Smooth muscle cell (in vitro differentiated cells): ENCODE results near the gene EIF4H. TPM values are rescaled to one million over a fixed set of nuclear protein-coding genes. Genes with fewer than 3 reads are reported as not detected.
A peak's percentile ranks its signal among the peaks of the same experiment; 100 is the strongest.

ENCODE experiments used
- DNase-seq: peaks from one replicate; lab custom pipeline; 2025; ENCODE audit not compliant: unreplicated experiment; lab: John Stamatoyannopoulos, UW
- H2AFZ ChIP-seq: fragments of 200-600 bp; sonication (generic); 2 replicates; pipeline ENCODE4 v1.6.0; 2016; ENCODE audit warnings: antibody characterized with exemption, low read depth, mild to moderate bottlenecking
- H3F3A ChIP-seq: fragments of 200-600 bp; sonication (generic); 2 replicates; pipeline ENCODE4 v1.6.0; 2017; ENCODE audit warnings: antibody characterized with exemption, low read depth
- H3K27ac ChIP-seq: fragments of 200-600 bp; sonication (generic); 2 replicates; pipeline ENCODE4 v1.5.1; 2016; ENCODE audit warnings: low read depth, mild to moderate bottlenecking
- H3K27me3 ChIP-seq: fragments of 200-600 bp; sonication (generic); 2 replicates; pipeline ENCODE4 v1.6.1; 2016; ENCODE audit warnings: low read depth, mild to moderate bottlenecking
- H3K36me3 ChIP-seq: fragments of 200-600 bp; sonication (generic); 2 replicates; pipeline ENCODE4 v1.5.1; 2016; ENCODE audit warnings: low read depth
- H3K4me1 ChIP-seq: fragments of 200-600 bp; sonication (generic); 2 replicates; pipeline ENCODE4 v1.5.1; 2016; ENCODE audit warnings: low read depth
- H3K4me2 ChIP-seq: fragments of 200-600 bp; sonication (generic); 2 replicates; pipeline ENCODE4 v1.6.0; 2016; ENCODE audit warnings: mild to moderate bottlenecking
- H3K4me3 ChIP-seq: fragments of 200-600 bp; sonication (generic); 2 replicates; pipeline ENCODE4 v1.5.1; 2016; ENCODE audit warnings: mild to moderate bottlenecking
- H3K79me2 ChIP-seq: fragments of 200-600 bp; sonication (generic); 2 replicates; pipeline ENCODE4 v1.6.0; 2016; ENCODE audit warnings: low read depth, mild to moderate bottlenecking
- H3K9ac ChIP-seq: fragments of 200-600 bp; sonication (generic); 2 replicates; pipeline ENCODE4 v1.6.0; 2016; ENCODE audit warnings: low read depth
- H3K9me3 ChIP-seq: fragments of 200-600 bp; sonication (generic); replicated peaks from 2 replicates; pipeline ENCODE4 v1.5.1; 2016; ENCODE audit warnings: low read depth
- H4K20me1 ChIP-seq: fragments of 200-600 bp; sonication (generic); 2 replicates; pipeline ENCODE4 v1.6.0; 2016; ENCODE audit warnings: low read depth
- CTCF ChIP-seq: fragments of 200-600 bp; sonication (generic); IDR thresholded peaks from 2 replicates; pipeline ENCODE4 v1.5.1; 2017; ENCODE audit warnings: borderline replicate concordance, mild to moderate bottlenecking, antibody characterized with exemption; ENCODE audit not compliant: insufficient read depth, poor library complexity, severe bottlenecking
- WGBS: methylation state at CpG from one replicate; pipeline ENCODE4 v1.1.7; 2016; ENCODE audit warnings: low lambda C conversion rate; 5-methylcytosine and 5-hydroxymethylcytosine counted together
- polyA plus RNA-seq: library from polyadenylated mRNA; unstranded; fragments of >200 nt; fragmentation: Nextera tagmentation; extraction: Ambion mirVana; gene quantifications from 2 replicates; pipeline ENCODE4 v1.2.1, GENCODE V29; 2016
- total RNA-seq: library from RNA; depleted of rRNA; stranded (reverse); fragments of >200 nt; gene quantifications from 2 replicates; pipeline ENCODE4 v1.2.3, GENCODE V29; 2014

The EIF4H gene
- total RNA-seq = 168 and 198 TPM in 2 replicates
- polyA plus RNA-seq = 222 and 241 TPM in 2 replicates

- Histone ChIP-seq H3K9me3 (no peaks in the 10 kb centered on the region), H4K20me1 (peaks cover 43% of the 10 kb centered on the region), H3F3A (peaks cover 3% of the 10 kb centered on the region), H3K9ac (peak within 1 kb of the TSS; percentile 98), H2AFZ (peak within 1 kb of the TSS; percentile 65), H3K4me2 (peak within 1 kb of the TSS; percentile 99), H3K79me2 (peaks cover 46% of the 10 kb centered on the region), H3K27me3 (no peaks in the 10 kb centered on the region), H3K36me3 (no peaks in the 10 kb centered on the region), H3K27ac (peak within 1 kb of the TSS; percentile 90), H3K4me1 (peaks cover 23% of the 10 kb centered on the region), H3K4me3 (peak within 1 kb of the TSS; percentile 78)
- no peak for TF ChIP-seq CTCF
- peak; percentile 85 for DNase-seq
- 1% methylated on average over 62 of the region's 95 CpGs for WGBS
Measured at GRCh38 chr7:74173866-74174605, at the start of gene EIF4H. Gene EIF4H (plus strand): TSS chr7:74174356. CDS start chr7:74174384, 28 bp downstream.

- Histone ChIP-seq H3K4me2 (no peak overlapping the region), H3K9me3 (no peaks in the 10 kb centered on the region), H3K36me3 (no peaks in the 10 kb centered on the region), H2AFZ (no peak overlapping the region), H3K4me1 (no peaks in the 10 kb centered on the region), H3K79me2 (no peaks in the 10 kb centered on the region), H3F3A (no peaks in the 10 kb centered on the region), H3K27me3 (no peaks in the 10 kb centered on the region), H3K9ac (no peak overlapping the region), H3K4me3 (no peak overlapping the region), H3K27ac (no peak overlapping the region), H4K20me1 (no peaks in the 10 kb centered on the region)
- DNase-seq = no peak
- 73% methylated on average over 12 of the region's 12 CpGs for WGBS
- TF ChIP-seq CTCF = no peak
Measured at GRCh38 chr7:74126220-74126880, 47.8 kb upstream of the EIF4H start.

- 86% methylated on average over 2 of the region's 2 CpGs for WGBS
Measured at GRCh38 chr7:74129887-74130286, 44.3 kb upstream of the EIF4H start.

More at GRCh38 chr7:74129887-74130286, 44.3 kb upstream of the EIF4H start:
- Histone ChIP-seq H3K36me3 (no peaks in the 10 kb centered on the region), H3K4me3 (no peak overlapping the region), H3F3A (no peaks in the 10 kb centered on the region), H4K20me1 (no peaks in the 10 kb centered on the region), H3K9me3 (no peaks in the 10 kb centered on the region), H2AFZ (no peak overlapping the region), H3K4me2 (no peak overlapping the region), H3K79me2 (no peaks in the 10 kb centered on the region), H3K27ac (no peak overlapping the region), H3K27me3 (no peaks in the 10 kb centered on the region), H3K9ac (no peak overlapping the region), H3K4me1 (no peaks in the 10 kb centered on the region)
- no peak for TF ChIP-seq CTCF
- DNase-seq = no peak
